Activated T-cell treated with anti-CD3 and anti-CD28 coated beads, Interleukin-2, amount 50 U/mL, for 48 hours (primary cell): Measurements from ENCODE around the gene TCOF1.

ENCODE experiments used
- DNase-seq, 2 experiments: peaks; one replicate each; pipeline ENCODE4 v3.0.0-alpha.2; 2020

Gene TCOF1

GRCh38 chr5:150323092-150323491 lies 34.4 kb upstream of the TCOF1 start:
- DNase-seq = no peak

DNA sequence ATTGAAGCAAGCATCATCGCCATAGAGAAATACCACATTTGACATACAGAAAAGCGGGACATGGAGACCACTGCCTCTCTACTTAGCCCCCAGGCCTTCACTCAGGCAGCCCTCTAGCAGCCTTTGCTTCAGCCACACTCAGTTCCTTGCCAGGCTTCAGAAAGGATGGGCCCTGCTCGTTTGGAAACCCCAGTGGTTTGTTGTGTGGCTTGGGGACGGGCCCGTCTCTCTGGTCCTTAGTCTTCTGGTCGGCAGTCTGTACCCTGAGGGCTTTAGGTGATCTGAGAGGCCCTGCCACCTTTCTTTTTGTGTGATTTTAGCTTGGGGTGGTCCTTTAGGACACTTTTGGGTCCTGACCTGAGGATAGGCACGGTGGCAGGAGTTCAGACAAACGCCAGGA lies 33.7 kb upstream of the TCOF1 start:
- DNase-seq = no peak

GRCh38 chr5:150325426-150325825 lies 32.1 kb upstream of the TCOF1 start:
- DNase-seq = no peak

GRCh38 chr5:150326707-150327106 lies 30.8 kb upstream of the TCOF1 start:
- no peak for DNase-seq

DNA sequence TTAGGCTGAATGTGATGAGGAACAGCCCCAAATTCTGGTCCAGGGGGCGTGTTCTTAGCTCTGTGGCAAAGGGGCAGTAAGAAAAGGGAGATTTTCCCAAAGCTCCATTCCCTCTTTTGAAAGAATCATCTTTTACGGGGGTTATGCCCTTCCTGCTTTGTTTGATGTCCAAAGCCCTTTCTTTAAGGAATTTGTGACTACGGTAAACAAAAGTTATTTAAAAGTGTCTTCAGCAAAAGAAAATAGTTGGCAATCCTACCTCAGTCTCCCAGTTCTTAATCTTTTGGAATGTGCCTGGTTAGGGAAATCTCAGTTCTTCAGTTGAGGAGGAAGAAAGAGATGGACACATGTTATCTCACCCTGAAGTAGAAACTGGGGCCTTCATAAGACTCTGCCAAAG lies 30.4 kb upstream of the TCOF1 start:
- DNase-seq = no peak

- no peak for DNase-seq
Measured at GRCh38 chr5:150328515-150328914, 29.0 kb upstream of the TCOF1 start.

GRCh38 chr5:150329038-150329437 lies 28.5 kb upstream of the TCOF1 start:
- no peak for DNase-seq

GRCh38 chr5:150329881-150330876 lies 27.3 kb upstream of the TCOF1 start:
- DNase-seq = no peak

- no peak for DNase-seq
Measured at GRCh38 chr5:150333400-150333799, 24.1 kb upstream of the TCOF1 start.

GRCh38 chr5:150335778-150336177 lies 21.7 kb upstream of the TCOF1 start:
- no peak for DNase-seq

- DNase-seq = no peak
Measured at GRCh38 chr5:150338546-150338945, 19.0 kb upstream of the TCOF1 start.

GRCh38 chr5:150339165-150339564 lies 18.3 kb upstream of the TCOF1 start:
- DNase-seq = no peak

DNA sequence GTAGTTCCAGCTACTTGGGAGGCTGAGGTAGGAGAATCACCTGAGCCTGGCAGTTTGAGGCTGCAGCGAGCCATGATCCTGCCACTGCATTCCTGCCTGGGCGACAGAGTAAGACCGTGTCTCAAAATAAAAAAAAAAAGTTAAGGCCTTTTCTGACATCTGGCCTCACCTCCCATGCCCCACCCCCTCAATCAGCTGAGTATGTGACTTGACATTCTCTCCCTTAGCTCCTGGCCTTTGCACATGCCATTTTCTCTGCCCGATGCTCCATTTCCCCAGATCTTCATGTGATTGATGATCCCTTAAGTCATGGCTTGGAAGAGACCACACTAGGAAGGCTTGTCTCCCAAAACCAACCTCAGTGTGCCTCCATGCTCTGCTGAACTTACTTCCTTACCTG lies 17.7 kb upstream of the TCOF1 start:
- no peak for DNase-seq

GRCh38 chr5:150340614-150341255 lies 16.8 kb upstream of the TCOF1 start:
- no peak for DNase-seq

GRCh38 chr5:150341331-150341730 lies 16.2 kb upstream of the TCOF1 start:
- DNase-seq = no peak

DNA sequence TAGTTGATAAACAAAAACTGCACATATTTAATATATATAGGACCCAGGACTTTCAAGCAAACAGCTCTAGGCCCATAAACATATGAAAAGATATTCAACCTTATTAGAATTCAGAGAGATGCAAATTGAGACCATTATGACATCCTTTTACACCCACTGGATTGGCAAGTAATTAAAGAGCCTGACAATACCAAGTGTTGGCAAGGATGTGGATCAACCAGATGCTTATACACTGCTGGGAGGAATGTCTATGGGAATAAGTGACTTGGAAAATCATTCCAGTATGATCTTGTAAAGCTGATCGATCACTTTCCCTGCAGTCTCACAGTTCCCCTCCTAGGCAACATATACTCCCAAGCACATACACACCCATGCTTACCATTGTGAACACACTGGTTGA lies 15.5 kb upstream of the TCOF1 start:
- no peak for DNase-seq

- no peak for DNase-seq
Measured at GRCh38 chr5:150342583-150342982, 14.9 kb upstream of the TCOF1 start.

DNA sequence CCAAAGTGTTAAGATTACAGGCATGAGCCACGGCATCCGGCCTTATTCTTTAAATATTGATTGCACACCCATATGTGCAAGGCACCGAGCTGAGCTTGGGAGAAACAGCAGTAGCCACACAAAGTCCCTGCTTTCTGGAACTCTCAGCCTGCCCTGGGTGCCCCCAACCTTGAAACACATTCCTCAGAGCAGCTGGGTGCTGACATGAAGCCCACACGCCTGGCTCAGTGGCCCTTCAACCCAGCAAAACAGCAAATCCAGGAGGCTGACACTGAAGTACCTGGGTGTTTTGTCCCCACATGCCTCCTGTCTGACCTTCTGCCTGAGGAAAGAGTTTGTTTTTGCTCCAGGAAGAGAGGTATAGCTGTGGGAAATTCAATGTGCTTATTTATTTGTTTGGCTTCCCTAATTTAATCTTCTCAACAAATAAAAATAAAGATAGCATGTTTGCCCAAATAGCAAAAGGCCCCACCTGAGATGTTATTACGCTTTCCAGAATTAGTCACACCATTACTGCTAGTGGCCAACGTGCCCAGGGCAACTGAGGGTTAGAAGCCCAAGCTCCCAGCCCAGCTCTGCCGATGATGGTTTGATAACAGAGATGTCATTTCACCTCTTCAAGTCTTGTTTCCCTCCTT lies 13.4 kb upstream of the TCOF1 start:
- DNase-seq = no peak

GRCh38 chr5:150345716-150346115 lies 11.8 kb upstream of the TCOF1 start:
- DNase-seq = no peak

DNA sequence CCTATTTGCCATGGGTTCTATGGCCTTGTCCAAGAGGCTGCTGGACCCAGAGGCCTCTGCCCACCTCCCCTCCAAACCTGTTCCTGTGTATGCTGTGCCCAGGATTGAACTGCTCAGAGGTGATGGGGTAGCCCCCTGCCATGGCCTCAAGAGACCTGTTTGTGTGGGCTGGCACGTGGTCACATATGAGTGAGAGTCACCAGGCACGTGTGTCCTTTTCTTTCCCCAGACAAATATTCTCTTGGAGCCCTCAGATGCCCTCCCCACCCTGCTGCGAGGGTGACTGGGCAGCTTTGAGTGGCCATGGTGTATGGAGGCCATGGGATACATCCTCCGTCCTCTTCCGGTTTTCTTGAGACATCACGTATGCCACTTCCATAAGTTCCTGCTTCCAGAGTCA lies 10.9 kb upstream of the TCOF1 start:
- no peak for DNase-seq

DNA sequence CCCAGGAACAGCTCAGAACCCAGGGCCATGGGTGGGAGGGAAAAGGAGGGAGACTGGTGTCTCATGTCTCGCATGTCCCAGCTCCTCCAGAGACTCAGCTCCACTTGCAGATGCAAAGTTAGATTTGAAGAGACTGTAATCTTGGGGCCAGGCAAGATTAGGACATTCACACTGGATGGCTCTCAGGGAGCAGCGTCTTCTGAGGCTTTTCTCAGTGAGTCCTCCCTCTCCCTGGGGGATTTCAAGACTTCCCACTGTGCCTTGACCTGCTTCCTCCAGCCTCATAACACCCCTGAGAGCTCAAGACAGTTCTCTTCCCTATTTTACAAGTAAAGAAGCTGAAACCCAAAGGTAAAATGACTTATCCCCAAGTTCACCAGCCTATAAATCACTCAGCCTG lies 10.5 kb upstream of the TCOF1 start:
- no peak for DNase-seq

GRCh38 chr5:150347451-150347850 lies 10.0 kb upstream of the TCOF1 start:
- no peak for DNase-seq

DNA sequence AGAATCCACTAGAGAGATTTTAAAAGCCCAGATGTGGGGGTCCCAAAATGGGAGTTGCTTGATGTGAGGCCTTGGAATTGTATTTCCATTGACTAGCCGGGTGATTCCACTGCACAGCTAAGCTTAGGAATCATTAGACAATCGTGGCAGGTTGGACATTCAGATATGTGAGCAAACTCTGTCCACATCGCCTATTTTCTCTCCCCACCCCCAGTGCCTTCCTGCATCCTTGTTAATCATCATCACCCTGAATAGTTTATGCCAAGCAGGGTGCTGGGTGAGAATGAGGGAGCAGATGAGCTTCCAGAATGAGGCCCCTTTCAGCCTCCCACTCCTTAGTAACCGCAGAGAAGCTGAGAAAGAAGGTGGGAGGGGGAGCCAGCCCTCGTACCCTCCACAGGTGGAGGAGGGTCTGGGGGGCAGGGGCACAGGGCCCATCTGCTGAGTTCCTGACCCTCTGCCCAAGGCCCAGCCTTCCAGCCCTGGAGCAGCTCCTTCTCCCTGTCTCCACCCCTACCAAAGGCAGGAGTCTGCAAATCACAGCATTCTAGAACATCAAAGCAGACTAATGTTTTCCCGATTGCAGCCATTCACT lies 7.7 kb upstream of the TCOF1 start:
- DNase-seq = no peak
